Sigmoid colon (tissue), 4 donors: ENCODE measurements around the gene CCDC18.

Experiments
- EP300 ChIP-seq, 4 donors: sonication (generic); formaldehyde crosslinking; IDR thresholded peaks; one replicate each; pipeline ENCODE4 v1.6.1; 2017; ENCODE audit warnings: antibody characterized with exemption in 4 of 4
- POLR2A ChIP-seq, 2 donors: fragments of 450-650 bp; IDR thresholded peaks; one replicate each; pipeline ENCODE4 v1.6.1; 2016; ENCODE audit warnings: antibody characterized with exemption in 2 of 2, mild to moderate bottlenecking in 2 of 2, moderate library complexity in 2 of 2
- POLR2AphosphoS5 ChIP-seq, 4 donors: sonication (generic); formaldehyde crosslinking; IDR thresholded peaks; one replicate each; pipeline ENCODE4 v1.6.1; 2017; ENCODE audit warnings: antibody characterized with exemption in 4 of 4
- TF ChIP-seq, protein P1 (sequence below), 4 experiments: fragments of 450-650 bp in 3 of 4; fragments of 200-600 bp in 1 of 4; IDR thresholded peaks; one replicate each; pipeline ENCODE4 v1.5.1; 2016 to 2019; ENCODE audit warnings: antibody characterized with exemption in 4 of 4, mild to moderate bottlenecking in 3 of 4, moderate library complexity in 2 of 4

- no peak for TF ChIP-seq POLR2AphosphoS5 (IDR thresholded peaks at IDR 0.05)
- TF ChIP-seq, protein P1, sequence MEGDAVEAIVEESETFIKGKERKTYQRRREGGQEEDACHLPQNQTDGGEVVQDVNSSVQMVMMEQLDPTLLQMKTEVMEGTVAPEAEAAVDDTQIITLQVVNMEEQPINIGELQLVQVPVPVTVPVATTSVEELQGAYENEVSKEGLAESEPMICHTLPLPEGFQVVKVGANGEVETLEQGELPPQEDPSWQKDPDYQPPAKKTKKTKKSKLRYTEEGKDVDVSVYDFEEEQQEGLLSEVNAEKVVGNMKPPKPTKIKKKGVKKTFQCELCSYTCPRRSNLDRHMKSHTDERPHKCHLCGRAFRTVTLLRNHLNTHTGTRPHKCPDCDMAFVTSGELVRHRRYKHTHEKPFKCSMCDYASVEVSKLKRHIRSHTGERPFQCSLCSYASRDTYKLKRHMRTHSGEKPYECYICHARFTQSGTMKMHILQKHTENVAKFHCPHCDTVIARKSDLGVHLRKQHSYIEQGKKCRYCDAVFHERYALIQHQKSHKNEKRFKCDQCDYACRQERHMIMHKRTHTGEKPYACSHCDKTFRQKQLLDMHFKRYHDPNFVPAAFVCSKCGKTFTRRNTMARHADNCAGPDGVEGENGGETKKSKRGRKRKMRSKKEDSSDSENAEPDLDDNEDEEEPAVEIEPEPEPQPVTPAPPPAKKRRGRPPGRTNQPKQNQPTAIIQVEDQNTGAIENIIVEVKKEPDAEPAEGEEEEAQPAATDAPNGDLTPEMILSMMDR (IDR thresholded peaks at IDR 0.05): no peak
- TF ChIP-seq POLR2A (IDR thresholded peaks at IDR 0.05): no peak
- TF ChIP-seq EP300 (IDR thresholded peaks at IDR 0.05): no peak
These were observed 6.1 kb downstream of the CCDC18 start for GRCh38 chr1:93186667-93187066.
